ENCODE measurements around the gene KLHDC7B.
"Not testable (repeated sequence)": the region's sequence is repeated elsewhere in the genome, so short reads cannot be mapped to it uniquely, and the experiment has no call there.

The KLHDC7B gene

GRCh38 chr22:50530877-50531545 lies 14.7 kb upstream of the KLHDC7B start:
- peak; percentile 65 for DNase-seq

- peak; percentile 47 for DNase-seq
These were observed 14.1 kb upstream of the KLHDC7B start for GRCh38 chr22:50531546-50531961.

- no peak for DNase-seq
These were observed 13.6 kb upstream of the KLHDC7B start for GRCh38 chr22:50531962-50532674.

GRCh38 chr22:50532824-50533796 lies 12.6 kb upstream of the KLHDC7B start:
- no peak for DNase-seq

GRCh38 chr22:50533856-50534711 lies 11.6 kb upstream of the KLHDC7B start:
- not testable (repeated sequence) for DNase-seq

GRCh38 chr22:50535113-50535512 lies 10.6 kb upstream of the KLHDC7B start:
- no peak for DNase-seq

- no peak for DNase-seq
These were observed 9.5 kb upstream of the KLHDC7B start for GRCh38 chr22:50536226-50536625.

GRCh38 chr22:50537765-50538164 lies 7.9 kb upstream of the KLHDC7B start:
- DNase-seq: no peak

- DNase-seq: no peak
These were observed 5.3 kb upstream of the KLHDC7B start for GRCh38 chr22:50540381-50540780.

- not testable (repeated sequence) for DNase-seq
These were observed 4.1 kb upstream of the KLHDC7B start for GRCh38 chr22:50541667-50542026.

GRCh38 chr22:50542416-50542927 lies 3.2 kb upstream of the KLHDC7B start:
- DNase-seq: no peak

- peak; percentile 76 for DNase-seq
These were observed 1.5 kb upstream of the KLHDC7B start for GRCh38 chr22:50544078-50544745.

- DNase-seq: no peak
These were observed 899 bp upstream of the KLHDC7B start for GRCh38 chr22:50544746-50545253.

- DNase-seq: no peak
These were observed 895 bp downstream of the KLHDC7B start for GRCh38 chr22:50546326-50547262.

GRCh38 chr22:50547263-50547985 lies 1.7 kb downstream of the KLHDC7B start:
- no peak for DNase-seq

- DNase-seq: peak; percentile 63
These were observed 2.6 kb downstream of the KLHDC7B start for GRCh38 chr22:50548040-50548920.

- no peak for DNase-seq
These were observed 3.5 kb downstream of the KLHDC7B start for GRCh38 chr22:50548921-50549790.
